HK-2 (cell line): ENCODE measurements around the gene LRP1B.
A peak's percentile ranks its signal among the peaks of the same experiment; 100 is the strongest.

Experiments used
- DNase-seq: peaks from one replicate; pipeline ENCODE4 v3.0.0-alpha.2; 2018; ENCODE audit not compliant: unreplicated experiment

LRP1B gene

DNA sequence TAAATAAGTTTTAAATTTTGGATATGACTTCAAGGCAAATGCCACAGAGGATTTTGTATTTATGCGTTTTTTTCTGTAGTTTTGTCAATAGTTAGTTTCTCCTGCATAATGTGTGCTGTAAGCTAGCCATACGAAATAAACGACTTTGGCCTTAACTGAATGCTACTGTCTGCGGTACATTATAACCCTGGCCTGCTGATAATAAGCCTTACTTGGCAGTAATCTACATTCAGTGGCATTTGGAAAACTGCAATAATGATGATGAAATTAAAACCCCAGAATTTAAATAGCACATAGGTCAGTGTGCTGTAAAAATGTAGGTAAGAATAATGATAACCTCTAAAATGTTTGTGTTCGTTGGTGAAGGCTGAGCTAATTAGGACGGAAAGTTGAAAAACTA lies 88.8 kb downstream of the LRP1B start:
- no peak for DNase-seq

- DNase-seq: no peak
These were observed 89.7 kb downstream of the LRP1B start for GRCh38 chr2:142041105-142041504.

GRCh38 chr2:142040556-142040955 lies 90.3 kb downstream of the LRP1B start:
- DNase-seq: no peak

DNA sequence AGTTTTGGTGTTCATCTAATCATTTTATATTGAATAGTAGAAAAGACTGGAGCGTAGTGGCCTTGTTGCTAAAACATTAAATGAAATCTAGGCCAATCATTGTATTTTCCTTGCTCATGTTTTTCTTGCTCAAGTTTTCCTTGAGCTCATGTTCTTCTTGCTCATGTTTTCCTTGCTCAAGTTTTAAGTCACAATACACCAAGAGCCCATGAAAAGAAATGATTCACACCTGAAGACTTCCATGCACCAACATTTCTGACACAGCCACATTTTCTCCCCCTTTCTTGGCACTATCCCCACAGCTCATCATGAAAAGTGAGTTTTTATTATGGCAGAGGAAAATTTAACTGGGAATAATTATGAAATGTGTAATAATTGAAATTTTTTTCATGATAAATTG lies 92.0 kb downstream of the LRP1B start:
- DNase-seq: no peak

DNA sequence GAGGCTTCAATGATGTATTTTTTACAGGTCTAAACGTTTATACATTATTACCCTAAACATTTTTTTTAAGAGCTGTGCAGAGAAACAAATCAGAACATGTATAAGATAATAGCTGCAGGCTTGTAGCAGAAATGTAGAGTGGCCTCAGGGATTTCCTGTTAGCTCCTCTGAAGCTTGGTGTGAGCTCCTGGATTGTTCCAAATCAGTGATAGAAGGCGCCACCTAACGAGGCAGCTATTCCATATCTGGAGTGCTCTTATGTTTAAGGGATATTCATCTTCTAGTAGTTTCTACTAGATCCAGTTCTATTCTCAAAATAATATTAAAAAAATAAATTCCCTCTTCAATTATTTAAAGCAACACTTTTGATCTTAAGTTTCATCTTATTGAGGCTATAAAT lies 93.1 kb downstream of the LRP1B start:
- no peak for DNase-seq

GRCh38 chr2:142037066-142037465 lies 93.8 kb downstream of the LRP1B start:
- DNase-seq: no peak

DNA sequence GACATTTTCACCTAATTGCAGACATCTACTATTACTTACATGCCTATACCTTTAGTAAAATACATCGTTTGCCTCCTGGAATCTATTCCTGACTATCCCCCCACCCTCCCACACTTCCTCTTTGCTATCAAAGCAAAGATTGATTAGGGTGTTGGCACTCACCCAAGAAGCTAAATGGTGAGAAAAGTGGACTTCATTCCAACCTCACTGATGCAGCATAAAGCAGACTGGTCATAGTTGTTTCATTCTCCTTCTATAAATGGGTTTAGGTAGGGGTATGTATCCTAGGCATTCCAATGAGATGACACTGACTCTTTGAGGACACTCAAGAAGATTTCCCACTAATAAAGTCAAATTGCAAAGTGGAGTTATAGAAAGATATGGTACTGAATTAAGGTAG lies 97.4 kb downstream of the LRP1B start:
- peak; percentile 24 for DNase-seq

- no peak for DNase-seq
These were observed 99.2 kb downstream of the LRP1B start for GRCh38 chr2:142031656-142032055.

DNA sequence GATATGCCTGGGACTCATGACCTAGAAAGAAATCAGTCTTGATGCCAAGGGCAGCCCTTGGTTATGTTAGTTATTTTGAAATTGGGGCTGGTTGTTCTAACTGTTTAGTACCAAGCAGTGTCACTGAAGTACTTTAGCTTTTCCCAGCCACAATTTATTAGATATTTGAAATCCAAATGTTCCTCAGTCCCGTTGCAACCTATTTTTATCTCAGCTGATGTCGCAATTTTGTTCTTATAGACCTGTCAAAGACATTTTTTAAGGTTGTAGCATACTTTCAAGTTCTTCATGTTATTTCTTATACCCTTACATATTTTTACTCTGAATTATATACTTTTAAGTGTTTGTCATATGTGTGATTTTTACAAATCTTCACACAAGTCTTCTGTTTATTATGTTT lies 100.1 kb downstream of the LRP1B start:
- no peak for DNase-seq

DNA sequence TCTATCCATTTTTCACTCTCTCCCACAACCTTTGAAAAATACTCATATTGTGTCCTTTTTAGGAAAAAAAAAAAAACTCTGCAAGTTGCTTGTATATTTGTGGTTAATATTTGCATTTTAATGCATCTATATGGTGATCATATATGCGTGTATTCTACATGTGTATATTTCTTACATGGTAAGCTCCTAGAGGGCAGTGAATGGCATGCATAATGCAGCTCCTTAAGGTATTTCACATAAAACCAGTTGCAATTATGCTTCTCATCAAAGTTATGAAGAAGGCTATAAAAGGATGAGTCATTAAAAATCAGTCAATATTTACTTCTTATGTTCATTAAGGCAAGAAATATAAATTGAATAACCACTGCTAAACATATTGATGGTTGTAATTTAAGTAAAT lies 100.8 kb downstream of the LRP1B start:
- no peak for DNase-seq

DNA sequence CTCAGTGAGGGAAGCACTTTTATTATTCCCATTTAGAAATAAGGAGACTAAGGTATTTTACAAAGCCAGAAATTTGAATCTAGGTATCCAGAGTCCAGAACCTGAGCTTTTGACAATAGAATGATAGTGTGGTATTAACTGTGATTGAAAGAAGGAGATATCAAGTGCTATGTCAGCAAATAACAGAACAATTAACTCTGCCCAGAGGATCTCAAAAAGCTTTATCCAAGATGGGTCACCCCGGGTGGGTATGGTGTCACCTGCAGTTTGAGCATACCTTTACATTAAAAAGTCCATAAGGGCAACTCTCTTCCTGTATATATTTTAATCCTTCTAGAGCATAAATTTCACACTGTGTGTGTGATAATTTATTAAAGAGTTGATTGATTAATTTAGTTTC lies 105.4 kb downstream of the LRP1B start:
- no peak for DNase-seq

GRCh38 chr2:142020368-142020767 lies 110.4 kb downstream of the LRP1B start:
- no peak for DNase-seq

DNA sequence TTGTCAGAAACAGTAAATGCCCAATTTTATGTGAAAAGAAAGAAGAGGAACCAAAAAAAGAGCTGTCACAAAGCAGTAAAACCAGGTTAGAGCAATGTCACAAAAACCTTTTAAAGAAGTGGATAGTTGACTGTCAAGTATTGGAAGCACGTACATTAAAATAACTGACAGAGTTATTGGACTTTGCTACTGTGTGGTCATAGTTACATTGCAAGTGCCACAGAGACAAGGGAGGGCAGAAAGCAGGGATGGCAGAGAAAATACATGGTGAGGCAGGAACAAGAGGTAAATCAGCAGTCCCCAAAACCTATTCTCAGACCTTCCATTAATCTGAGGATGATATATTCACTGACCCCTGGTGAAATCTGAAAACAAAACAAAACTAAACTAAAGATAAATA lies 116.3 kb downstream of the LRP1B start:
- DNase-seq: no peak

- no peak for DNase-seq
These were observed 118.0 kb downstream of the LRP1B start for GRCh38 chr2:142012797-142013196.

- DNase-seq: no peak
These were observed 120.1 kb downstream of the LRP1B start for GRCh38 chr2:142010477-142011270.

DNA sequence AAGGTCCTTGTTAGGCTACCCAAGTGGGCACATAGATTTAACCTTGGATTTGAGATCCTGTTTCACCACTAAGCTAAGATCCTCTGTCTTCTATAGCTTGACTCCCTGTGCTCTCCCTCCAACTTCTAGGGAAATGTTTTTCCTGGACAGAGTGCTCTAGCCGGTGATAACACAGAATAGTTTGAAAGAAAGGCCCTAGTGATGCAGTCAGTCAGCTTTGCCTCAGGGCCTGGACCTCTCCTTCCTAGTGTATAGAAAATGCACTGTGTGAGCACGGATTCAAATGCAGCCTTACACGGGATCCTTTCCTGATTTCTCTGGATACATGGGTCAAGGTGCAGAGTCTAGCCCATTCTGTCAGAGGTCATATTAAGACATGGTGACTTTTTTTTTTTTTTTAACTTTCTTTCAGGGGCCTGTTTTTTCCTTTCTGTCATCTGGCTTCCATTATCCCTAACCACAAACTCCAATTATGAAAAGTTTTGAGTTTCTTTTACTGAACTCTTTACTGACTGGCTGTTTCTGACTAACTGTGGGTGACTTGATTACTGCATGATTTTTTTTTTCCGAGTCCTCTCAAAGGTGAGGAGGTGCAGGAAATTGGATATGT lies 122.6 kb downstream of the LRP1B start:
- no peak for DNase-seq

DNA sequence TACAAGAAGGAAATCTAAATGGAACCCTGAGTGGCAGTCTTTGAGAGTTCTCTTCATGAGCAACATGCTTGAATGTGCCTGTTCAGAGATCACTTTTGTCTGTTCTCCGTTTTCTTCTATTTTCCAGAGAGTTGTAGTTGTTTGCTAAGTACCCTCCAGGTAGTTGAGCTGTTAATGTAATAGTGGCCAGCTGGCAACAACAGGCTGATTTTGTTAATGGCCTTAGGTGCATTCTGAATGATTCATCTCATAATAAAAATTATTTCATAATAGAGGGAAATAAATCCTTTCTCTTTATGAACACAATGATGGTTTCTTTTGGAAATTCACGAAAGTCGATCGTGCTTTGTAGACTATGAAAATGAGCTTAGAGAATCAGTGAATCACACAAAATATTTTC lies 136.8 kb downstream of the LRP1B start:
- DNase-seq: no peak

DNA sequence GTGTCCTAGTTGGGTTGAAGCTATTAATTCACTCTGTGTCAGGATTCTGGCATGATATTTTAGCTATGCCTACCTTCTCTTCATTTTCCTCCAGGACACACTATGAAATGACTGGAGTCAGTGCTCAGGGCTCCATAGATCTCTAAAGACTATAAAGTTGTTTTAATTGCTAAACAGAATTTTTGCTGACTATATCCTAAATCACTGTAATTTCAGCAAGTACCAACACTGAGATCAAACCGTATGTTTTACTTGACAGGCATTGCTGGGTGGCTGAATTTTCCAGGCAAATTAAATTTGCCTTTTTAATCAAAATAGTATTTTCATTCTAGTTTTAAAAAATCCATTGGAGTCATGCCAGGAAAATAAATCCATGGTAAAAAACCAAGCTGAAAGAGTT lies 138.1 kb downstream of the LRP1B start:
- DNase-seq: no peak

GRCh38 chr2:141968433-141968832 lies 162.4 kb downstream of the LRP1B start:
- no peak for DNase-seq

- no peak for DNase-seq
These were observed 162.8 kb downstream of the LRP1B start for GRCh38 chr2:141967980-141968379.

DNA sequence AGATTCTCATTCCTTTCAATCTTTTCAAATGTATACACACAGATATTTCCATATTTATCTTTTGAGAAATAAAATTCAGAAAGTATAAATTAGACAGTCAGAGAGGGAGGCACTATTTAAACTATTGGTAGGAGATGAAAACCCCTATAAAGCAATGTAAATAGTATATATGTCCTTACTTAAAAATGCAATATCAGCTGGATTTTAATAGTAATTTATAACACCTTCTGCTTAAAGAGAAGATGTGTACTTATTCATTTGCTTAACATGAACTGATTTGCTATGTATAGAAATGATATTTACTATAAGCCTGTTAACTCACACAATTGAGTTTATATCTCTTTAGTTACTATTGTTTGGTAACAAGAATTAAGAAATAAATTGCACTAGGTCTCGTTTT lies 163.3 kb downstream of the LRP1B start:
- DNase-seq: no peak

- no peak for DNase-seq
These were observed 170.9 kb downstream of the LRP1B start for GRCh38 chr2:141959941-141960340.

- DNase-seq: no peak
These were observed 171.8 kb downstream of the LRP1B start for GRCh38 chr2:141959016-141959415.
